GM10266 (cell line): Measurements from ENCODE around the gene CCDC81.
"Not testable (repeated sequence)": the region's sequence is repeated elsewhere in the genome, so short reads cannot be mapped to it uniquely, and the experiment has no call there.

ENCODE experiments used
- DNase-seq: peaks from one replicate; pipeline ENCODE4 v3.0.0; 2012; ENCODE audit errors: extremely low spot score
- TF ChIP-seq, protein P1 (sequence below): IDR thresholded peaks from 2 replicates; pipeline ENCODE4 v1.5.1; 2012; ENCODE audit warnings: mild to moderate bottlenecking, low read depth; ENCODE audit not compliant: control insufficient read depth, insufficient read depth; ENCODE audit errors: missing control alignments

CCDC81 gene

DNA sequence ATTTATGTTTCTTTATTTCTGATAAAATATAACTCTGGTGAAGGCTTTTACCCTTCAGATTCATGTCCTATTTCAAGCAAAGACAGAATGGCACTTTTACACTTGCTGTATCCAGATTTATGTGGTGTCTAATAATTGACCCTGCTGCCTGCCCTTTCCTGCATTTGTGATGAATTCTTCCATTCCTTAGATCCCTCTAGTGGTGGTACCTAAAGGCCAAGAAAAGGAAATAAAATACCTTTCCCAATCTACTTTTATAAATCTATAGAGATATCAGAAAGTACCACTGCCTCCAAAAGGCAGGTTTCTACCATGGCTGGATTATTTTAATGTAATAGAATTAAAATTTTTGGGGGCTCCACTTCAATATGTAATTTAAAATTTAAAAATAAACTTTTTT, 34.2 kb downstream of the CCDC81 start:
- TF ChIP-seq, protein P1, sequence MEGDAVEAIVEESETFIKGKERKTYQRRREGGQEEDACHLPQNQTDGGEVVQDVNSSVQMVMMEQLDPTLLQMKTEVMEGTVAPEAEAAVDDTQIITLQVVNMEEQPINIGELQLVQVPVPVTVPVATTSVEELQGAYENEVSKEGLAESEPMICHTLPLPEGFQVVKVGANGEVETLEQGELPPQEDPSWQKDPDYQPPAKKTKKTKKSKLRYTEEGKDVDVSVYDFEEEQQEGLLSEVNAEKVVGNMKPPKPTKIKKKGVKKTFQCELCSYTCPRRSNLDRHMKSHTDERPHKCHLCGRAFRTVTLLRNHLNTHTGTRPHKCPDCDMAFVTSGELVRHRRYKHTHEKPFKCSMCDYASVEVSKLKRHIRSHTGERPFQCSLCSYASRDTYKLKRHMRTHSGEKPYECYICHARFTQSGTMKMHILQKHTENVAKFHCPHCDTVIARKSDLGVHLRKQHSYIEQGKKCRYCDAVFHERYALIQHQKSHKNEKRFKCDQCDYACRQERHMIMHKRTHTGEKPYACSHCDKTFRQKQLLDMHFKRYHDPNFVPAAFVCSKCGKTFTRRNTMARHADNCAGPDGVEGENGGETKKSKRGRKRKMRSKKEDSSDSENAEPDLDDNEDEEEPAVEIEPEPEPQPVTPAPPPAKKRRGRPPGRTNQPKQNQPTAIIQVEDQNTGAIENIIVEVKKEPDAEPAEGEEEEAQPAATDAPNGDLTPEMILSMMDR, result no peak
- no peak for DNase-seq

GRCh38 chr11:86414032-86414431, 39.3 kb downstream of the CCDC81 start:
- TF ChIP-seq, protein P1, result no peak

DNA sequence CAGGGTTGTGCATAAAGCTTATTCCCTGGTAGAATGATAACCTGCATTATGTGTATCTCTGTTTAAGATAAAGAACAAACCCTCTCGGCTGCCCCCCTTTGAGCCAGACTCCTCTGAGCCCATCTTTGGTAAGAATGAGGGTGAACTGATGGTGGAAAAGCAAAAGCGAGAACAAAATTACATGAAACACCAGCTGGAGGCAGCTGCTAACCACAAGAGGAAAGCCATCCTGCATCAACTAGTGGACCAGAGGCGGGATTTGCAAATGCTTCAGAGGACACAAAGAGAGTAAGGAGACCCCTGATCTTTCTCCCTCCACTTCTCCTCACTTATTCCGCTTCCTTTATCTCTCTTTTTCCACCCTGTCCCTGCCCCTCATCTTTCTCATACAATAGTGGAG, 40.3 kb downstream of the CCDC81 start:
- DNase-seq, result no peak
- TF ChIP-seq, protein P1, result no peak

More at GRCh38 chr11:86414032-86414431, 39.3 kb downstream of the CCDC81 start:
- DNase-seq, result no peak

- no peak for DNase-seq
- TF ChIP-seq, protein P1, result no peak
Observed at GRCh38 chr11:86416494-86416893, 41.8 kb downstream of the CCDC81 start.

GRCh38 chr11:86416951-86417350, 42.3 kb downstream of the CCDC81 start:
- DNase-seq, result not testable (repeated sequence)

DNA sequence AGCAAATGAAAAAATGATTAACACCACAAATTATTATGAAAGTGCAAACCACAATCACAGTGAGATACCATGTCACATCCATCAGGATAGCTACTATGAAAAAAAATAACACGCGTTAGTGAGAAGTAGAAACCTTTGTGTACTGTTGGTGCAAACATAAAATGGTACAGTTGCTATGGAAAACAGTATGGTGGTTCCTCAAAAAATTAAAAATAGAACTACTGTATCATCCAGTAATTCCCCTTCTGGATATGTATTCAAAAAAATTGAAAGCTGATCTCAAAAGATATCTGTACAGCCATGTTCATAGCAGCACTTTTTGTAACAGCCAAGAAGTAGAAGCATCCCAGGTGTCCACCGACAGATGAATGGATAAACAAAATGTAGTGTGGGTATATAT, 43.4 kb downstream of the CCDC81 start:
- no peak for DNase-seq
- TF ChIP-seq, protein P1, result no peak

- TF ChIP-seq, protein P1, result no peak
- no peak for DNase-seq
Observed at GRCh38 chr11:86418513-86418912, 43.8 kb downstream of the CCDC81 start.

DNA sequence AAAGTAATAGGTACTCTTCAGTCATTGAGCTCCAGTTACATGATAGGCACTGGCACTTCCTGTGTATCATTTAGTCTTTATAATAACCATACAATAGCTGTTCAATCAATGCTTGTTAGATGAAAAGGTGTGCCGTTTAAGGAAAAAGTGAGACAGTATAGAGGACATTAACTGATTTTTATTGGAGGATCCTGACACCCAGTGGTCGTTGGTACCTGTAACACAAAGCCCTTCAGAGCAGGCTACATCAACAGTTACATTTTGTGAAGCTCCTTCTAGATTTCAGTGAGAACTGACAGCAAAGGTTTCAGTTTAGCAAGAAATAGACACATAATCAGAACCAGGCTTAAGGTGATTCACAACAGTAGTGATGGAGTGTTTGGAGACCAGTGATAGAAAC, 44.2 kb downstream of the CCDC81 start:
- DNase-seq, result no peak
- TF ChIP-seq, protein P1, result peak; percentile 13
